ENCODE results near the gene STYXL1.
"Not testable (repeated sequence)": the region's sequence is repeated elsewhere in the genome, so short reads cannot be mapped to it uniquely, and the experiment has no call there.

Gene STYXL1

GRCh38 chr7:76065016-76065612 lies 17.3 kb upstream of the STYXL1 start:
- DNase-seq, result no peak

DNA sequence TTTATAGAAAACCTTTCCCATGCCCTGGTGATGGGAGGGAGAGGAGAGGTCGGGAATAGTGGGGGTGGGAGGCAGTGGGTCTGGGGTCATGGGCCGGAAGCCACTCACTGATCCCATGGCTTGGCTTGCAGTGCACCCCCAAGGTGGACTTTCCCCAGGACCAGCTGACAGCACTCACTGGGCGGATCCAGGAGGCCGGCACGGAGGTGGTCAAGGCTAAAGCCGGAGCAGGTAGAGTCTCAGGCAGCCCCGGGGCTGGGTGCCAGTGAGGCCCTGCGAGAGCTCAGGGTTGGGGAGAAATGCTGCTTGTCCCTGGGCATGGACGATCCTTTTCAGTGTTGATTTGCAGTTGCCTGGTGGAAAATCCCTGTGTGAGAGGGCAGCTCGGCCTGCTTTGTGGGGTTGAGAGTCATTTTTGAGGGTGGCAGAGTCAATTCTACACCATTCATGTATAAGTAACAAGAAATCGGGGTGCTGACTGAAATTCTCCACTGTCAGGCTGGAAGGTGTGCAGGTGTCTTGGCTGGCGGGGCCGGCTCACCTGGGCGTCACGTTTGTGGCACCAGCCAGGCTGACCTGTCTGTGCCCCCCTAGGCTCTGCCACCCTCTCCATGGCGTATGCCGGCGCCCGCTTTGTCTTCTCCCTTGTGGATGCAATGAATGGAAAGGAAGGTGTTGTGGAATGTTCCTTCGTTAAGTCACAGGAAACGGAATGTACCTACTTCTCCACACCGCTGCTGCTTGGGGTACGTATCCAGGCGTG lies 16.6 kb upstream of the STYXL1 start:
- no peak for DNase-seq

DNA sequence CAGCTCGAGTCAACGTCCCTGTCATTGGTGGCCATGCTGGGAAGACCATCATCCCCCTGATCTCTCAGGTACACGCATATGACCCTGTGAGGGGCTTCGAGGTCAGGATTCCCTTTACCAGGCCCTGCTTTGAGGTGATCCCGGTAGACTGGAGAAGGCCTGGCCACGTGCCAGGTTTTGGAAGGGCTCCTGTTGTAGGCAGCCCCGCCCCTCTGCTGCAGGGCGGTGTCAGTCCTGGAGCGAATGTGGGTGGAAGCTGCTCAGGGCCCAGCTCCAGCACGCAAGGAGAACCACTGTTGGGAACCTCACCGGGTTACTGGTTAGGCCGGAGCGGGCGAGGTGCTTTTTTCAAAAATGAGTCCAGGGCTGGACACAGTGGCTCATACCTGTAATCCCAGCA lies 15.7 kb upstream of the STYXL1 start:
- DNase-seq, result no peak

- no peak for DNase-seq
These were observed 15.3 kb upstream of the STYXL1 start for GRCh38 chr7:76063114-76063513.

GRCh38 chr7:76062254-76062653 lies 14.5 kb upstream of the STYXL1 start:
- DNase-seq, result no peak

DNA sequence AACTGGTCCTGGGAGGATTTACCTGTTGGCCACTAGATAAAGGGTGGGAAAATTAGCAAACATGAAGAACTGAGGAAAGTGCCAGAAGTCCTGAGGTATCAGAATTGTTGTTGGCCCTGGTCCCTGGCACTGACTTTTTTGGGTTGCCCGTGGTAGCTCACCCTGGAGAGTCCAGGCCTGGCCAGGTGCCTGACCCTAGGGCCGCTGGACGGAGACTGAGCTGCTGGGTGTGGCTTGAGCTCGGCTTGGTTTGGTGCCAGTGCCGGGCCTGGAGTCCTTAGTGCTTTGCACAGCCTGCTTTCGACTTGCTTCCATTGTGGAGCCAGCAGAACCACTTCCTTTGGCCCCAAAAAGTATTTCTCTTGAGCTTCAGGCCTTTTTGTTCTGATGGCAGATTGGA lies 13.0 kb upstream of the STYXL1 start:
- no peak for DNase-seq

DNA sequence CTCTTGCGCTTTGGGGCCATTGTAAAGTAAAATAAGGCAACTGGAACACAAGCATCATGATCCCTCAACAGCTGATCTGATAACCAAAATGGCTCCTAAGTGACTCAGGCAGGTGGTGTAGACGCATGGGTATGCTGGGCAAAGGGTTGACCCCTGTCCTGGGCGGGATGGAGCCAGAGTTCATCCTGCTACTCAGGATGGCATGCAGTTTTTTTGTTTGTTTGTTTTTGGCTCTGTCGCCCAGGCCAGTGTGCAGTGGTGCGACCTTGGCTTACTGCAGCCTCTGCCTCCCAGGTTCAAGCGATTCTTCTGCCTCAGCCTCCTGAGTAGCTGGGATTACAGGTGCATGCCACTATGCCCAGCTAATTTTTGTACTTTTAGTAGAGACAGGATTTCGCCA lies 10.9 kb upstream of the STYXL1 start:
- not testable (repeated sequence) for DNase-seq

DNA sequence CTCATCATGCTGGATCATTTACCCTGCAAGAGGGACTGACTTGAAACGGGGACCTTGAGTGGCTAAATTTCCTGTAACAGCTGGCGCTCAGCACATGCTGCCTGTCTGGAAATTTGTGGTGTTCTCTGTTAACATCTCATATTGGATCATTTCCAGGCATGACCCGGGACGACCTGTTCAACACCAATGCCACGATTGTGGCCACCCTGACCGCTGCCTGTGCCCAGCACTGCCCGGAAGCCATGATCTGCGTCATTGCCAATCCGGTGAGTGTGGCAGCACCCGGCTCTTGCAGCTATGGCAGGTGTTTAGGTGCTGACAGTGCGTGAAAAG lies 10.0 kb upstream of the STYXL1 start:
- no peak for DNase-seq

DNA sequence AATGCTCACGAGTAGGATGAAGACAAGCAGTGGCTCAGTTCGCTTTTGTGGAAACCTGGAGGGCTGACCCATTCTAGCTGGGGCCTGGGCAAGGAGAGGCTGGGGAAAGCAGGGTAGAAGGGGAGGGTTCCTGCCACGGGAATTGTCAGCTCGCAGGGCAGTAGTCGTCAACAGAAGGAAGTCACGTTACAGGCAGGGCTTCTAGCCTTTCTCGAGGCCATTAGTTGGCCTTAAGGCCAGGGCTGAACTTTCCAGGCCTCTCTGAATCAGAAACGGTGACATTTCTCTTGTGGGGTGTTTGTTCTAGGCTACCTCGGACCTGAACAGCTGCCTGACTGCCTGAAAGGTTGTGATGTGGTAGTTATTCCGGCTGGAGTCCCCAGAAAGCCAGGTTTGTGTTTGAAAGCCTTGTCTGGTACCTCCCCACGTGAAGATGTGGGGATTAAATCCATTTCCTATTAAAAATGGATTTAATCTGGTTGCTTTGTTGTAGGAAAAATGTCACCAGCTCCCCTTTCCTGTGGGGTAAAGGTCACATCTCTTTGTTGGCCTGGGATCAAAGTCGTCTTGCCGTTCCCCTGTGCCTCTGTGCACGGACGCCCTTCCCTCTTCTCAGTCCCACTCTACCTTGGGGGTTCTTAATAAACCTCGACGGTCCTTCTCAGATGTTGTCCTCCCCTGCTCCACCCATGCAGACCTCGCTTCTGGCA lies 9.5 kb upstream of the STYXL1 start:
- no peak for DNase-seq

- no peak for DNase-seq
These were observed 8.4 kb upstream of the STYXL1 start for GRCh38 chr7:76056241-76056640.

- no peak for DNase-seq
These were observed 6.6 kb upstream of the STYXL1 start for GRCh38 chr7:76054123-76055120.

DNA sequence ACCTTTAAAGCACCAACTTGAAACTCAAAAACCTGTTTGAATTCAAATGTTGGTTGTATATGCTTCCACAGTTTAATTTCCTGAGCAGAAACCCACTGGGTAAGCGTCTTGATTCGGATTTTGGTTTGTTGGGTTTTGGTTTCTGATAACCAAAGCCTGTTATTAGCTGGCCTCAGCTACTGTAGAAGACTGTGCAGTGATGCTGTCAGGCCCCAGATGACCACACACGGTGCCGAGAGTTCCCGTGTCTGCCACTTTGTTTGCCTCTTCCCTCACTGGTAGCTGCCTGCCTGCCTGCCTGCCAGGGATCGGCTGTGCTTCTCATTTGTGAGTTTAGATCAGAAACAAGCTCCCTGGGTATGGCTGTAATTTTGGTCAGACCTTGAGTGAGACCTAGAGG lies 5.7 kb upstream of the STYXL1 start:
- no peak for DNase-seq

GRCh38 chr7:76052681-76053080 lies 4.9 kb upstream of the STYXL1 start:
- not testable (repeated sequence) for DNase-seq

DNA sequence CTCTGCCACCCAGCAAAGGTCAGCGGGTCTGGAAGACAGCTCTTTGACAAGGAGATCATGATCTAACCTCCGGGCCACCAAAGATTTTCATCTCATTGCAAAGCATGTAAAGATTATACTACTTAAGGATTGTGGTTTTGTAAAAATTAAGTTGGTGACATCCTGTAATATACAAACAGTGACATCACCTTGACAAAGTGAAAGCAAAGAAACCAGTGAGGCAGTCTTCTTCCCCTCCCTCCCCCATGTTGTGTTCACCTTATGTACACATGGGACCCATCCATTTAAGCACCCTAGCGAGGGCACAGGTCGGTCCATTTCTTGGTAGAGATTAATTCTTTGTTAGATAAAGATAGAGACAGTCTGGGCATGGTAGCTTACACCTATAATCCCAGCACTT lies 4.0 kb upstream of the STYXL1 start:
- DNase-seq, result peak; percentile 23

- no peak for DNase-seq
These were observed 2.7 kb upstream of the STYXL1 start for GRCh38 chr7:76050545-76050944.

- no peak for DNase-seq
These were observed 1.5 kb upstream of the STYXL1 start for GRCh38 chr7:76049295-76049694.

- no peak for DNase-seq
These were observed 828 bp upstream of the STYXL1 start for GRCh38 chr7:76048668-76048988.

DNA sequence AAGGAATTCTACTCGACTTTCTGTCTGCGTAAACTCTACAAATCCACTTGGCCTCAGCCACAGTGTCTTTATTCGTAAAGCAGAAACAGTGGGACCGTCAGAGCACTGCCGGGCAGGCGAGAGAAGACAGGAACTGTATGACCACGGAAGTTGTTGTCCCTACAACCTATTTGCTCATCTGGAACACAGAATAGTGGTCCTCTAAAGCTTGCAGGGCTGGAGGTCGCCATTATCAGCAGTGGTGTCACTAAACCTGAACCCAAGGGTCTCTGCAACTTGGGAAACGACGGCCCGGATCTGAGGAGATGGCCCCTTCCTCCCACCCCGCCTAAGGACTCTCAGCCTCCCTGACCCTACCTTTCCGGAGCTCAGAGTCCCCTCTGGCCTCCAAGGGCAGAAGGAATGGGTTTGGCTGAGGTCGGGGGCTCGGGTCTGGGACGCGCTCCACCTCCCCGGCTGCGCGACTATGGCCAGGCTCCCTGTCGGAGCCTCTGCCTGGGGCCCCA lies 442 bp downstream of the STYXL1 start:
- peak; percentile 2 for DNase-seq

DNA sequence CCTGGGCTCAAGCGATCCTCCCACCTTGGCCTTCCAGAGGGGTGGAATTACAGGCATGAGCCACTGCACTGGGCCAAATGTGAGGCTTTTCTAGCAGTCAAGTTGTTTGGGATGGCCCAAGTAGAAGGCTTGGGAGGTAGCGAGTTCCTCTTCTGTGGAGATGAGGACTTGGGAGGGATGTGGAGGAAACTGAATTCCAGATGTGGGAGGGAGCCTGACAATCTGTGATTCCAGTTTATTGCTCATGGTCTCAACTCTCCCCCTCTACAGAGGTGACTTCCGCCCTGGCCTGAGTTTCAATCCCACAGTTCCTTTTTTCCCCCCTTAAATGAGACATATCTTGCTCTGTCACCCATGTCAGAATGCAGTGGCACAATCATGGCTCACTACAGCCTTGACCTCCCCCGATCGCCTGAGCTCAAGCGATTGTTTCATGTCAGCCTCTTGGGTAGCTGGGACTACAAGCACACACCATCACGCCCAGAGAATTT lies 3.4 kb downstream of the STYXL1 start:
- DNase-seq, result no peak

DNA sequence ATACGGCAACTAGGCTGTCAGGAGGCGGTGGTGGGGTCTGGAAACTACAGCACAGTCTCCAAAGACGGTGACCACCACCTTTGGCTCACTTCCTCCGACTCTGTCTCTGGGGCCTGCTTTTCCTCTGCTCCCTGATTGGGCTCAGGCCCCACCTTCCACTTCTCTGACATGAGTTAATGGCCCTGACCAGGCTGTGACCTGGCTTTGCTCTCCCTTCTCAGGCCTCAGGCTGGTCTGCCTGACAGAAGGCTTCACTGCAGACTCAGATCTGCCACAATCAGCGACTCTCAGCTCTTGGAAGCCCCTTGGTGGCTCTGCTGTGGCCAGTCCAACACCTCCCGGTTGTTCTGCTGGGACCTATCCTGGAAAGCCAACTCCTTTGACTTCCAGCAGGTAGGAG lies 7.7 kb downstream of the STYXL1 start:
- no peak for DNase-seq

DNA sequence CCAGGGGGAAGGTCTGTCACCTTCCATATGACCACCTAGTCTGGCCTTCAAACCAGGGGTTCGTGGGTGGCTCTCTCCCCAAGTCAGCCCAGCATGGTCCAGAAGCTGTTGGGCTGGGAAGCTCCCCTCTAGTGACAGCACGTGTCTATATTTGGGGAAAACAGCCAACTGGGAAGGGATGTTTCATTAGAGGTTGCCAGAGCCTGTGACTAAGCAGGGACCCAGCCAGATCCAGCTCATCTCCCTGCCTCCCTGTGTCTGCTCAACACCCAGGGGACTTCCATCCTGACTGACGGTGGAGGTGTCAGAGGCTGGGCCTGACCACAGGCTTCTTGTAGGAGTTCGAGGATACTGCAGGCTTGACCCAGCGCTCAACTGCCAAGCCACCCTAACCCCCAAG lies 10.5 kb downstream of the STYXL1 start:
- DNase-seq, result no peak

DNA sequence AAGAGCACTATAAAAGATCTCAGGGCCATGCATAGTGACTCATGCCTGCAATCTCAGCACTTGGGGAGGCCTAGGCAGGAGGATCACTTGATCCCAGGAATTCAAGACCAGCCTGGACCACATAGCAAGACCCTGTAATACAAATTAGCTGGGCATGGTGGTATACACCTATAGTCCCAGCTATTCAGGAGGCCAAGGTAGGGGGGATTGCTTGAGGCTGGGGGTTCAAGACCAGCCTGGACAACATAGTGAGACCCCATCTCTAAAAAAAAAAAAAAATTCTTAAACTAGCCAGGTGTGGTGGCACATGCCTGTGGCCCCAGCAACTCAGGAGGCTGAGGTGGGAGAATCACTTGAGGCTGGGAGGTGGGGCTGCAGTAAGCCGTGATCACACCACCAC lies 15.8 kb downstream of the STYXL1 start:
- DNase-seq, result no peak

GRCh38 chr7:76029682-76030081 lies 18.1 kb downstream of the STYXL1 start:
- DNase-seq, result not testable (repeated sequence)

Data from central memory CD4-positive, alpha-beta T cell (primary cell).